ENCODE results near the gene SERPINB1. TPM values are rescaled to one million over a fixed set of nuclear protein-coding genes. Genes with fewer than 3 reads are reported as not detected.

The SERPINB1 gene
- total and polyA plus RNA-seq, 10 of the 15 experiments (the other 5 are each of a cell fraction or from before 2014, with no cell fraction given): 0.45 to 2.4 (median 0.83) TPM

DNA sequence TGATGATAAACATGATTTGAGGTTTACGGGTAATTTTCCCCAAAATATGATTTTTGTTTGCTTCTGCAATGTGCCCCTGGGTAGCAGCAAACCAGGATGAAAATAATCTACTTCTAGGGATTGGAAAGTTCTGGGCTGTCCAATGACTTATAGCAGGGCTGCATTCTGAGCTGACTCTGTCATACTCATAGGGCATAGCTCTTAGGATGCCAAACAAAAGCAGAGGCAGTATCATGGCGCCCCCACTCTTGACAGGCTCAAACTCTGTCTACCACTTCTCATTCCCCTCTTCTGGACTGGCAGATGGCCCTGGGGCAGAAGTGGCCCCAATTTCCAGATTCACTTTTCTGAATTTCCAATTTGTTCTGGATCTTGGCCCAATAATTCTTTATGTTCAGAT is 10.3 kb downstream of the SERPINB1 start (continued):
- TF ChIP-seq SMARCA5 (IDR thresholded peaks at IDR 0.05): no peak
- TF ChIP-seq FOXM1 (IDR thresholded peaks at IDR 0.05; ENCODE audit: low read depth, low read length): no peak
- no peak for TF ChIP-seq ZNF384 (IDR thresholded peaks at IDR 0.05; ENCODE audit: borderline replicate concordance, low read depth, low read length)
- TF ChIP-seq POLR2AphosphoS2 (IDR thresholded peaks at IDR 0.05; ENCODE audit: low read depth, low read length): no peak

DNA sequence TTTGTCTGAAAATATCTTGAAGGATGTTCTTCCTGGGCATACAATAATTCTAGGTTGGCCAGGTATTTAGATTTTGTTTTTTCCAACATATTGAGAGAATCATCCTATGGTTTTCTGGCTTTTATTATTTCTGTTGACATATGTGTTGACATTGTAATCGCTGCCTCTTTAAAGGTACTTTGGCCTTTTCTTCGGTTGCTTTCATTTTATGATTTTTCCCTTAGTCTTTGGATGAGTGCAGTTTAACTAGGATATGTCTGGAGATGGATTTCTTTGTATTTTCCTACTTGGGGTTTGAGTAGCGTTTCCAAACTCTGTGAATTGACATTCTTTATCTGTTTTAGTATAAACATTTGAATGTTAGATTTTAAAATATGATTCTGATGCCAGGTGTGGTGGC is 11.5 kb downstream of the SERPINB1 start:
- Histone ChIP-seq H3K27ac (ENCODE audit: control insufficient read depth, insufficient read depth) (no peak overlapping the region), H3K4me1 (ENCODE audit: control insufficient read depth, insufficient read depth, low read length) (no peaks in the 10 kb centered on the region), H3K36me3 (ENCODE audit: control insufficient read depth in 2 of 2, insufficient read depth in 2 of 2, low read length in 1 of 2) (no peaks in the 10 kb centered on the region), H3K79me2 (ENCODE audit: control insufficient read depth, insufficient read depth, low read length) (no peaks in the 10 kb centered on the region), H3K27me3 (replicated peaks in 1 of 2; ENCODE audit: control insufficient read depth in 2 of 2, insufficient read depth in 2 of 2, low read length in 1 of 2) (peaks cover 0 to 2% of the 10 kb centered on the region in 2 experiments; a peak in 2 of 4 replicates), H3K9ac (ENCODE audit: control insufficient read depth, insufficient read depth, low read length) (no peak overlapping the region), H4K20me1 (ENCODE audit: control insufficient read depth, insufficient read depth) (no peaks in the 10 kb centered on the region), H3K4me3 (no peak overlapping the region), H3K9me3 (replicated peaks; ENCODE audit: control insufficient read depth, insufficient read depth, low read length) (no peaks in the 10 kb centered on the region), H2AFZ (ENCODE audit: control insufficient read depth, low read depth, low read length) (no peak overlapping the region), H3K4me2 (ENCODE audit: control insufficient read depth, insufficient read depth) (no peak overlapping the region)
- CTCF ChIA-PET: no interaction called here
- SMC1A ChIA-PET (ENCODE audit: uncharacterized antibody, unreplicated experiment): no interaction called here
- DNase-seq (ENCODE audit: low read depth, low spot score): no peak
- intact Hi-C loops (cut with micrococcal nuclease; ENCODE audit: unreplicated experiment): no loop called here
- in situ Hi-C loops (cut with MboI): no loop called here
- WGBS (ENCODE audit: insufficient coverage, insufficient replicate concordance, low lambda C conversion rate, missing lambda C conversion rate): 51% methylated on average over 3 of the region's 3 CpGs
- BruUV-seq (replicated peaks): no TSS peak
- POLR2A ChIA-PET: no interaction called here
- no peak for ATAC-seq
- no peak for FAIRE-seq
- RAD21 ChIA-PET (ENCODE audit: unreplicated experiment): no interaction called here
- TF ChIP-seq, protein P1, sequence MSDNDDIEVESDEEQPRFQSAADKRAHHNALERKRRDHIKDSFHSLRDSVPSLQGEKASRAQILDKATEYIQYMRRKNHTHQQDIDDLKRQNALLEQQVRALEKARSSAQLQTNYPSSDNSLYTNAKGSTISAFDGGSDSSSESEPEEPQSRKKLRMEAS (IDR thresholded peaks at IDR 0.05; ENCODE audit: low read depth, low read length): no peak
- TF ChIP-seq, protein P2, sequence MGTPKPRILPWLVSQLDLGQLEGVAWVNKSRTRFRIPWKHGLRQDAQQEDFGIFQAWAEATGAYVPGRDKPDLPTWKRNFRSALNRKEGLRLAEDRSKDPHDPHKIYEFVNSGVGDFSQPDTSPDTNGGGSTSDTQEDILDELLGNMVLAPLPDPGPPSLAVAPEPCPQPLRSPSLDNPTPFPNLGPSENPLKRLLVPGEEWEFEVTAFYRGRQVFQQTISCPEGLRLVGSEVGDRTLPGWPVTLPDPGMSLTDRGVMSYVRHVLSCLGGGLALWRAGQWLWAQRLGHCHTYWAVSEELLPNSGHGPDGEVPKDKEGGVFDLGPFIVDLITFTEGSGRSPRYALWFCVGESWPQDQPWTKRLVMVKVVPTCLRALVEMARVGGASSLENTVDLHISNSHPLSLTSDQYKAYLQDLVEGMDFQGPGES (IDR thresholded peaks at IDR 0.05): no peak
- no peak for TF ChIP-seq SUPT20H (IDR thresholded peaks at IDR 0.05; ENCODE audit: borderline replicate concordance, control insufficient read depth, low read depth, low read length)
- TF ChIP-seq STAT1 (conservative IDR thresholded peaks at IDR 0.05): no peak
- no peak for TF ChIP-seq IRF4 (IDR thresholded peaks at IDR 0.05; ENCODE audit: low read depth, low read length)
- TF ChIP-seq, protein P3, sequence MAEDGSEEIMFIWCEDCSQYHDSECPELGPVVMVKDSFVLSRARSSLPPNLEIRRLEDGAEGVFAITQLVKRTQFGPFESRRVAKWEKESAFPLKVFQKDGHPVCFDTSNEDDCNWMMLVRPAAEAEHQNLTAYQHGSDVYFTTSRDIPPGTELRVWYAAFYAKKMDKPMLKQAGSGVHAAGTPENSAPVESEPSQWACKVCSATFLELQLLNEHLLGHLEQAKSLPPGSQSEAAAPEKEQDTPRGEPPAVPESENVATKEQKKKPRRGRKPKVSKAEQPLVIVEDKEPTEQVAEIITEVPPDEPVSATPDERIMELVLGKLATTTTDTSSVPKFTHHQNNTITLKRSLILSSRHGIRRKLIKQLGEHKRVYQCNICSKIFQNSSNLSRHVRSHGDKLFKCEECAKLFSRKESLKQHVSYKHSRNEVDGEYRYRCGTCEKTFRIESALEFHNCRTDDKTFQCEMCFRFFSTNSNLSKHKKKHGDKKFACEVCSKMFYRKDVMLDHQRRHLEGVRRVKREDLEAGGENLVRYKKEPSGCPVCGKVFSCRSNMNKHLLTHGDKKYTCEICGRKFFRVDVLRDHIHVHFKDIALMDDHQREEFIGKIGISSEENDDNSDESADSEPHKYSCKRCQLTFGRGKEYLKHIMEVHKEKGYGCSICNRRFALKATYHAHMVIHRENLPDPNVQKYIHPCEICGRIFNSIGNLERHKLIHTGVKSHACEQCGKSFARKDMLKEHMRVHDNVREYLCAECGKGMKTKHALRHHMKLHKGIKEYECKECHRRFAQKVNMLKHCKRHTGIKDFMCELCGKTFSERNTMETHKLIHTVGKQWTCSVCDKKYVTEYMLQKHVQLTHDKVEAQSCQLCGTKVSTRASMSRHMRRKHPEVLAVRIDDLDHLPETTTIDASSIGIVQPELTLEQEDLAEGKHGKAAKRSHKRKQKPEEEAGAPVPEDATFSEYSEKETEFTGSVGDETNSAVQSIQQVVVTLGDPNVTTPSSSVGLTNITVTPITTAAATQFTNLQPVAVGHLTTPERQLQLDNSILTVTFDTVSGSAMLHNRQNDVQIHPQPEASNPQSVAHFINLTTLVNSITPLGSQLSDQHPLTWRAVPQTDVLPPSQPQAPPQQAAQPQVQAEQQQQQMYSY (CRISPR knock-in tag; IDR thresholded peaks at IDR 0.05): no peak
- TF ChIP-seq POLR2AphosphoS2 (IDR thresholded peaks at IDR 0.05; ENCODE audit: low read depth, low read length): no peak
- TF ChIP-seq, protein P4, sequence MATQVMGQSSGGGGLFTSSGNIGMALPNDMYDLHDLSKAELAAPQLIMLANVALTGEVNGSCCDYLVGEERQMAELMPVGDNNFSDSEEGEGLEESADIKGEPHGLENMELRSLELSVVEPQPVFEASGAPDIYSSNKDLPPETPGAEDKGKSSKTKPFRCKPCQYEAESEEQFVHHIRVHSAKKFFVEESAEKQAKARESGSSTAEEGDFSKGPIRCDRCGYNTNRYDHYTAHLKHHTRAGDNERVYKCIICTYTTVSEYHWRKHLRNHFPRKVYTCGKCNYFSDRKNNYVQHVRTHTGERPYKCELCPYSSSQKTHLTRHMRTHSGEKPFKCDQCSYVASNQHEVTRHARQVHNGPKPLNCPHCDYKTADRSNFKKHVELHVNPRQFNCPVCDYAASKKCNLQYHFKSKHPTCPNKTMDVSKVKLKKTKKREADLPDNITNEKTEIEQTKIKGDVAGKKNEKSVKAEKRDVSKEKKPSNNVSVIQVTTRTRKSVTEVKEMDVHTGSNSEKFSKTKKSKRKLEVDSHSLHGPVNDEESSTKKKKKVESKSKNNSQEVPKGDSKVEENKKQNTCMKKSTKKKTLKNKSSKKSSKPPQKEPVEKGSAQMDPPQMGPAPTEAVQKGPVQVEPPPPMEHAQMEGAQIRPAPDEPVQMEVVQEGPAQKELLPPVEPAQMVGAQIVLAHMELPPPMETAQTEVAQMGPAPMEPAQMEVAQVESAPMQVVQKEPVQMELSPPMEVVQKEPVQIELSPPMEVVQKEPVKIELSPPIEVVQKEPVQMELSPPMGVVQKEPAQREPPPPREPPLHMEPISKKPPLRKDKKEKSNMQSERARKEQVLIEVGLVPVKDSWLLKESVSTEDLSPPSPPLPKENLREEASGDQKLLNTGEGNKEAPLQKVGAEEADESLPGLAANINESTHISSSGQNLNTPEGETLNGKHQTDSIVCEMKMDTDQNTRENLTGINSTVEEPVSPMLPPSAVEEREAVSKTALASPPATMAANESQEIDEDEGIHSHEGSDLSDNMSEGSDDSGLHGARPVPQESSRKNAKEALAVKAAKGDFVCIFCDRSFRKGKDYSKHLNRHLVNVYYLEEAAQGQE (IDR thresholded peaks at IDR 0.05; ENCODE audit: low read depth, low read length): no peak
